Adipocyte (in vitro differentiated cells): Measurements from ENCODE around the gene SMPD3.
"Not testable (repeated sequence)": the region's sequence is repeated elsewhere in the genome, so short reads cannot be mapped to it uniquely, and the experiment has no call there.

Experiments used
- DNase-seq: peaks from one replicate; pipeline ENCODE4 v3.0.0-alpha.2; 2015; ENCODE audit warnings: low read depth
- H3K27me3 ChIP-seq: replicated peaks from 2 replicates; pipeline ENCODE4 v1.7.0; 2013; ENCODE audit warnings: mild to moderate bottlenecking, low read length, moderate library complexity; ENCODE audit not compliant: control insufficient read depth, insufficient read depth
- H3K36me3 ChIP-seq: 2 replicates; pipeline ENCODE4 v1.7.0; 2013; ENCODE audit warnings: low read length, mild to moderate bottlenecking, moderate library complexity; ENCODE audit not compliant: control insufficient read depth, insufficient read depth, severe bottlenecking
- H3K4me1 ChIP-seq: 2 replicates; pipeline ENCODE4 v1.7.0; 2013; ENCODE audit warnings: mild to moderate bottlenecking, low read length, moderate library complexity; ENCODE audit not compliant: control insufficient read depth, insufficient read depth
- H3K4me3 ChIP-seq: 2 replicates; pipeline ENCODE4 v1.7.0; 2013; ENCODE audit warnings: mild to moderate bottlenecking, low read length, moderate library complexity
- H3K9ac ChIP-seq: 2 replicates; pipeline ENCODE4 v1.7.0; 2013; ENCODE audit warnings: mild to moderate bottlenecking, low read length, moderate library complexity
- H3K9me3 ChIP-seq: 2 replicates; pipeline ENCODE4 v1.7.0; 2013; ENCODE audit warnings: mild to moderate bottlenecking, low read length, moderate library complexity; ENCODE audit not compliant: control insufficient read depth

Gene SMPD3

GRCh38 chr16:68448360-68448970 is at the start of gene SMPD3:
TSS of gene SMPD3 (minus strand) at chr16:68448508. CDS start at chr16:68372181, 76,327 bp downstream.
- no peaks in the 10 kb centered on the region for H3K9me3 ChIP-seq
- peak; percentile 99 for DNase-seq
- peaks cover 23% of the 10 kb centered on the region for H3K4me1 ChIP-seq
- peak within 1 kb of the TSS; percentile 73 for H3K4me3 ChIP-seq
- H3K27me3 ChIP-seq: peaks cover 44% of the 10 kb centered on the region
- no peaks in the 10 kb centered on the region for H3K36me3 ChIP-seq
- H3K9ac ChIP-seq: no peak within 1 kb of the TSS

- Histone ChIP-seq H3K9me3 (peaks cover 5% of the 10 kb centered on the region), H3K9ac (no peak overlapping the region), H3K4me1 (peaks cover 10% of the 10 kb centered on the region), H3K36me3 (no peaks in the 10 kb centered on the region), H3K27me3 (peaks cover 37% of the 10 kb centered on the region), H3K4me3 (no peak overlapping the region)
- no peak for DNase-seq
Observed at GRCh38 chr16:68496689-68497088, 48.4 kb upstream of the SMPD3 start.

GRCh38 chr16:68494261-68494660 is 46.0 kb upstream of the SMPD3 start:
- H3K4me1 ChIP-seq, H3K4me3 ChIP-seq, DNase-seq, H3K9me3 ChIP-seq, H3K9ac ChIP-seq, H3K36me3 ChIP-seq: not testable (repeated sequence)
- H3K27me3 ChIP-seq: peaks cover 29% of the 10 kb centered on the region

GRCh38 chr16:68493412-68494070 is 45.2 kb upstream of the SMPD3 start:
- H3K4me1 ChIP-seq: peaks cover 10% of the 10 kb centered on the region
- H3K27me3 ChIP-seq: peaks cover 29% of the 10 kb centered on the region
- no peak for DNase-seq
- H3K36me3 ChIP-seq: no peaks in the 10 kb centered on the region
- H3K9ac ChIP-seq: no peak overlapping the region
- no peak overlapping the region for H3K4me3 ChIP-seq
- H3K9me3 ChIP-seq: peaks cover 5% of the 10 kb centered on the region

GRCh38 chr16:68492543-68493411 is 44.5 kb upstream of the SMPD3 start:
- Histone ChIP-seq H3K9ac (no peak overlapping the region), H3K4me3 (no peak overlapping the region), H3K9me3 (peaks cover 5% of the 10 kb centered on the region), H3K4me1 (peaks cover 10% of the 10 kb centered on the region), H3K36me3 (no peaks in the 10 kb centered on the region), H3K27me3 (peaks cover 34% of the 10 kb centered on the region)
- no peak for DNase-seq

- DNase-seq: no peak
- Histone ChIP-seq H3K36me3 (no peaks in the 10 kb centered on the region), H3K9me3 (peaks cover 5% of the 10 kb centered on the region), H3K9ac (no peak overlapping the region), H3K27me3 (peaks cover 36% of the 10 kb centered on the region), H3K4me3 (no peak overlapping the region), H3K4me1 (peaks cover 9% of the 10 kb centered on the region)
Observed at GRCh38 chr16:68492151-68492542, 43.8 kb upstream of the SMPD3 start.

- Histone ChIP-seq H3K4me1 (peaks cover 4% of the 10 kb centered on the region), H3K9ac (no peak overlapping the region), H3K4me3 (no peak overlapping the region), H3K9me3 (peaks cover 5% of the 10 kb centered on the region), H3K36me3 (no peaks in the 10 kb centered on the region), H3K27me3 (peaks cover 34% of the 10 kb centered on the region)
- no peak for DNase-seq
Observed at GRCh38 chr16:68491576-68491950, 43.3 kb upstream of the SMPD3 start.

GRCh38 chr16:68490829-68491575 is 42.7 kb upstream of the SMPD3 start:
- H3K4me1 ChIP-seq: peaks cover 2% of the 10 kb centered on the region
- no peak for DNase-seq
- H3K4me3 ChIP-seq: no peak overlapping the region
- H3K9ac ChIP-seq: no peak overlapping the region
- H3K36me3 ChIP-seq: no peaks in the 10 kb centered on the region
- peaks cover 33% of the 10 kb centered on the region for H3K27me3 ChIP-seq
- H3K9me3 ChIP-seq: peaks cover 5% of the 10 kb centered on the region

- peaks cover 5% of the 10 kb centered on the region for H3K9me3 ChIP-seq
- H3K9ac ChIP-seq: no peak overlapping the region
- DNase-seq: no peak
- H3K27me3 ChIP-seq: peaks cover 38% of the 10 kb centered on the region
- H3K4me1 ChIP-seq: no peaks in the 10 kb centered on the region
- no peak overlapping the region for H3K4me3 ChIP-seq
- no peaks in the 10 kb centered on the region for H3K36me3 ChIP-seq
Observed at GRCh38 chr16:68490358-68490757, 42.0 kb upstream of the SMPD3 start.

GRCh38 chr16:68488554-68488953 is 40.2 kb upstream of the SMPD3 start:
- H3K9me3 ChIP-seq: no peaks in the 10 kb centered on the region
- H3K4me1 ChIP-seq: no peaks in the 10 kb centered on the region
- peaks cover 49% of the 10 kb centered on the region for H3K27me3 ChIP-seq
- H3K36me3 ChIP-seq: no peaks in the 10 kb centered on the region
- no peak for DNase-seq
- H3K4me3 ChIP-seq: no peak overlapping the region
- no peak overlapping the region for H3K9ac ChIP-seq

GRCh38 chr16:68487669-68488068 is 39.4 kb upstream of the SMPD3 start:
- peaks cover 4% of the 10 kb centered on the region for H3K9me3 ChIP-seq
- H3K9ac ChIP-seq: no peak overlapping the region
- H3K27me3 ChIP-seq: peaks cover 49% of the 10 kb centered on the region
- no peak for DNase-seq
- H3K4me3 ChIP-seq: no peak overlapping the region
- H3K4me1 ChIP-seq: no peaks in the 10 kb centered on the region
- H3K36me3 ChIP-seq: no peaks in the 10 kb centered on the region
